Mesothelial cell of epicardium (in vitro differentiated cells): ENCODE data around the gene DRGX. TPM values are rescaled to one million over a fixed set of nuclear protein-coding genes. Genes with fewer than 3 reads are reported as not detected.

Experiments
- DNase-seq, 2 experiments: peaks; one replicate each; pipeline ENCODE4 v3.0.0; 2021; ENCODE audit warnings: low spot score in 2 of 2; ENCODE audit not compliant: unreplicated experiment in 2 of 2
- H3K27ac Mint-ChIP-seq: 2 replicates; pipeline ENCODE4 v1.8.0; 2021; ENCODE audit warnings: mixed read lengths
- H3K27me3 Mint-ChIP-seq: 2 replicates; pipeline ENCODE4 v1.8.0; 2021; ENCODE audit warnings: low read depth, mixed read lengths
- H3K36me3 Mint-ChIP-seq: 2 replicates; pipeline ENCODE4 v1.8.0; 2021; ENCODE audit warnings: mixed read lengths
- H3K4me1 Mint-ChIP-seq: 2 replicates; pipeline ENCODE4 v1.8.0; 2021; ENCODE audit warnings: mixed read lengths
- H3K4me3 Mint-ChIP-seq: 2 replicates; pipeline ENCODE4 v1.8.0; 2021; ENCODE audit warnings: mild to moderate bottlenecking, moderate library complexity, mixed read lengths
- H3K9me3 Mint-ChIP-seq: 2 replicates; pipeline ENCODE4 v1.8.0; 2021; ENCODE audit warnings: mixed read lengths
- total RNA-seq: library from RNA; stranded (reverse); gene quantifications from 3 replicates; pipeline ENCODE4 v1.2.1, GENCODE V29; 2021
- TF ChIP-seq, protein P1 (sequence below): fragments of 200-600 bp; sonication (generic); IDR thresholded peaks from one replicate; pipeline ENCODE4 v1.5.0; 2021; ENCODE audit warnings: antibody characterized with exemption; ENCODE audit not compliant: unreplicated experiment

Gene DRGX
- total RNA-seq, 1 donor from 2014 or later, result not detected

DNA sequence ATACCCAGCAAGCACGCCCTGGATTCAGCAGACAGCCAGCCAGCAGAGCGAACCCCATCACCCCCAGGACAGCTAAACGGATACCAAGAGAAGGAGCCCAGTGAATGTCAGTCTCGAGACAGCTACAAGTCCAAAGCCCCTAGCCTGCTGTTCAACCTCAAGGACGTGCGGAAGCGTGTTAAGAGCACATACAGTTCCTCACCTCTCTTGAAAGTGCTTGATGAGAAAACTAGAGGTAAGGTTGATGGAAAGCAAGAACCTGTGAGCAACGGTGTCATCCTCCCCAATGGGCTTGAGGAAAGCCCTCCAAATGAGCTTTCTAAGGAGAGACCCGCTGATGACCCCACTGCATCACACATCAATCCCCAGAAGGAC, 72.0 kb downstream of the DRGX start:
- peaks cover 55% of the 10 kb centered on the region for H3K27me3 Mint-ChIP-seq
- H3K4me3 Mint-ChIP-seq, result no peak overlapping the region
- TF ChIP-seq, protein P1, sequence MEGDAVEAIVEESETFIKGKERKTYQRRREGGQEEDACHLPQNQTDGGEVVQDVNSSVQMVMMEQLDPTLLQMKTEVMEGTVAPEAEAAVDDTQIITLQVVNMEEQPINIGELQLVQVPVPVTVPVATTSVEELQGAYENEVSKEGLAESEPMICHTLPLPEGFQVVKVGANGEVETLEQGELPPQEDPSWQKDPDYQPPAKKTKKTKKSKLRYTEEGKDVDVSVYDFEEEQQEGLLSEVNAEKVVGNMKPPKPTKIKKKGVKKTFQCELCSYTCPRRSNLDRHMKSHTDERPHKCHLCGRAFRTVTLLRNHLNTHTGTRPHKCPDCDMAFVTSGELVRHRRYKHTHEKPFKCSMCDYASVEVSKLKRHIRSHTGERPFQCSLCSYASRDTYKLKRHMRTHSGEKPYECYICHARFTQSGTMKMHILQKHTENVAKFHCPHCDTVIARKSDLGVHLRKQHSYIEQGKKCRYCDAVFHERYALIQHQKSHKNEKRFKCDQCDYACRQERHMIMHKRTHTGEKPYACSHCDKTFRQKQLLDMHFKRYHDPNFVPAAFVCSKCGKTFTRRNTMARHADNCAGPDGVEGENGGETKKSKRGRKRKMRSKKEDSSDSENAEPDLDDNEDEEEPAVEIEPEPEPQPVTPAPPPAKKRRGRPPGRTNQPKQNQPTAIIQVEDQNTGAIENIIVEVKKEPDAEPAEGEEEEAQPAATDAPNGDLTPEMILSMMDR, result no peak
- DNase-seq, result no peak
- H3K27ac Mint-ChIP-seq, result no peak overlapping the region
- H3K9me3 Mint-ChIP-seq, result no peaks in the 10 kb centered on the region
- no peaks in the 10 kb centered on the region for H3K36me3 Mint-ChIP-seq
- H3K4me1 Mint-ChIP-seq, result no peaks in the 10 kb centered on the region

DNA sequence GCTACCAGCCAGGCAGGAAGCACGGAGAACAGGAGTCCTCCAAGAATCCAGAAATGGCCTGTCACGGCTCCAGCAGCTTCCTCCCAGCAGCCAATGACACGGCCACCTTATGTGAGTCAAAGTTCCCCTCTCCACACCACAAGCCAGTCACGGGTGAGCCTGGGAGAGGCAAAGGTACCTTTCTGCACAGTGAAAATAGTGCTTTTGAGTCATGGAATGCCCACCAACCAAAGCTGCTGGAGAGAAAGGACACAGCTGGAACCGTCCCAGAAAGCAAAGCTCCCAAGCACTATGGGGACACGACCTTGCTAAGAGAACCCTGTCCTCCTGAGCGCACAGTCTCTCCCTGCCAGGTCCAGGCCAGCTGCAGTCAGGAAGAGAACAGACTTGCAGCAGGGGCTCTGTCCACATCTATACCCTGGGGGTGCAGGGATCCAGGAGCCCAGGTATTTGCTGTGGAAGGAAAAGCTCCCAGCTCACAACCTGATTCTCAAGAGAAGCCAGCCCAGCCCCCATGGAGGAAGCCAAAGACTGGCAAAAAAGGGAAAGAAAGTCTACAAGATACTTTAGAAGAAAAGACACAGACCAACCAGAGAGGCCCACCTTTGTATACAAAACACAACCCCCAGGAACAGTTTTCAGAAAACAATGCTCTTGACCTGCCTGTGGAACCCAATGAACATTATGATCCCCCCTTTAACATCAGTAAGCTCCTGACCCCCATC, 72.6 kb downstream of the DRGX start:
- Mint-ChIP-seq H3K4me1 (no peaks in the 10 kb centered on the region), H3K9me3 (no peaks in the 10 kb centered on the region), H3K36me3 (no peaks in the 10 kb centered on the region), H3K27ac (no peak overlapping the region), H3K27me3 (peaks cover 53% of the 10 kb centered on the region), H3K4me3 (no peak overlapping the region)
- no peak for DNase-seq
- TF ChIP-seq, protein P1, result no peak

DNA sequence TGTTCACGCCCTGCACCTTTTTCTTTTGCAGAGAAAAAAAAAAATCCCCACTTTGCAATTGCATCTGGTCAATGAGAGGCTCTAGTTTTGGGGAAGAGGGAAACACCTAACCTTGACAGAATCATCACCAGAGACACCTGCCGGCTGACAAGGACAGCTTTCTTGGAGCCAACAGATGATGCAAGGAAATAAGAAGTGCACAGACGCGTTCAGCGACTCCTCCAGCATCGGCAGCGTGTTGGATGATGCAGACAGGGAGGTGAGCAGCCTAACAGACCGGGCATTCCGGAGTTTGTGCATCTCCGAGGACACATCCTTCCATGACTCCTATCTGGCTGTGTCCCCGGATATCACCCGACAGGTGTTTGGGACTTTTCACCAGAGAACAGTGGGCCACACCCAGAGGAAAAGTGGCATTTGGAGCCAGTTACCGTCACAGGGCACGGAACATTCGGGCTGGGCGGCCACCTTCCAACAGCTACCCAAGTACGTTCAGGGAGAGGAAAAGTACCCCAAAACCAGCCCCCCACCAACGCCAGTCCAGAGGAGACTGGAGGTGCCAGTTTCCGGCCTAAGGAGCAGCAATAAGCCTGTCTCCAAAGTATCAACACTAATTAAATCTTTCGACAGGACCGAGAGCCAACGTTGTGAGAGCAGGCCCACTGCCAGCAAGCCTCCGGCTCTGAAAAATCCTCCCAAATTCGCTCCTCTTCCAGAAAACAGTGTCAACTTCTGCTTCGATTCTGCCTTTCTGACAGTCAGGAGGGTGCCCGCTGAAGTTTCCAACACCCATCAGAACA, 73.3 kb downstream of the DRGX start:
- no peak overlapping the region for H3K4me3 Mint-ChIP-seq
- TF ChIP-seq, protein P1, result no peak
- H3K27ac Mint-ChIP-seq, result no peak overlapping the region
- H3K36me3 Mint-ChIP-seq, result no peaks in the 10 kb centered on the region
- H3K27me3 Mint-ChIP-seq, result peaks cover 54% of the 10 kb centered on the region
- no peaks in the 10 kb centered on the region for H3K4me1 Mint-ChIP-seq
- H3K9me3 Mint-ChIP-seq, result no peaks in the 10 kb centered on the region
- DNase-seq, result no peak

DNA sequence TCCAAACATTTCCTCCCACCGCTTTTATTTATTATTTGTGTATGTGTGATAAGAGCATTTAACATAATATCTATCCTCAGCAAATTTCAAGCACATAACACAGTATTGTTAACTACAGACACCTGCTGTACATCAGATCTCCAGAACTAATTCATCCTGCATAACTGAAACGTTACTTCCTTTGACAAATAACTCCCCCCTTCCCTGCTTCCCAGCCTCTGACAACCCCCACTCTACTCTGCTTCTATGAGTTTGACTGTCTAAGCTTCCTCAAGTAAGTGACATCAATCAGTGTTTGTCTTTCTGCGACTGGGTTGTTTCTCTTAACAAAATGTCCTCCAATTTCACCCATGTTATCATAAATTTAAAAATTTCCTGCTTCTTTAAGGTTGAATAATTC, 74.9 kb downstream of the DRGX start:
- no peaks in the 10 kb centered on the region for H3K36me3 Mint-ChIP-seq
- TF ChIP-seq, protein P1, result no peak
- DNase-seq, result no peak
- H3K4me3 Mint-ChIP-seq, result no peak overlapping the region
- no peaks in the 10 kb centered on the region for H3K4me1 Mint-ChIP-seq
- H3K27me3 Mint-ChIP-seq, result peaks cover 54% of the 10 kb centered on the region
- no peak overlapping the region for H3K27ac Mint-ChIP-seq
- H3K9me3 Mint-ChIP-seq, result no peaks in the 10 kb centered on the region

DNA sequence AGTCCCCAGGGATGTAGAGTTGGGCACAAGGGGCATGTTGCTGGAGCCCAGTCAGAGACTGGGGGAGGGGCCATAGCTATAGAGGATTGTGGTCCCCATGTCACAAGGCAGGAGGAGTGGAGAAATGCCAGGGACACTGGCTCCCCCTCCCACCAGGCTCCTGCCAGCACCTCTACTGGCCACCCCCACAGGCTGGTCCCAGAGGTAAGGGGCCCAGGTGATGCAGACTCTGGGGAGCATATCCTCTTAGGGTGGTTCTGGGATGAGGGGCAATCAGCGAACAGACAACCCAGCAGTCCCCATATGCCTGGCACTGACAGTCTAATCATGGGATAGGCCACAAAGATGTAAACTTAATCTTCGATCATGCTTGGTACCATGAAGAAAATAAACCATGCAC, 75.7 kb downstream of the DRGX start:
- no peak overlapping the region for H3K27ac Mint-ChIP-seq
- no peaks in the 10 kb centered on the region for H3K36me3 Mint-ChIP-seq
- DNase-seq, result no peak
- H3K9me3 Mint-ChIP-seq, result no peaks in the 10 kb centered on the region
- peaks cover 58% of the 10 kb centered on the region for H3K27me3 Mint-ChIP-seq
- no peak overlapping the region for H3K4me3 Mint-ChIP-seq
- H3K4me1 Mint-ChIP-seq, result no peaks in the 10 kb centered on the region
- TF ChIP-seq, protein P1, result no peak
